Epithelial cell of umbilical artery (primary cell): ENCODE measurements around the gene DPF3. TPM values are rescaled to one million over a fixed set of nuclear protein-coding genes. Genes with fewer than 3 reads are reported as not detected.

Experiments
- total RNA-seq: library from RNA; depleted of rRNA; stranded (reverse); fragments of >200 nt; gene quantifications from 2 replicates; pipeline ENCODE4 v1.2.3, GENCODE V29; 2014

The DPF3 gene
- 2.3 and 3.3 TPM in 2 replicates for total RNA-seq

GRCh38 chr14:72893636-72894322 lies at the start of gene DPF3:
Gene DPF3, minus strand, starts transcription at chr14:72894101. Its CDS starts 13 bp downstream, at chr14:72894088.

GRCh38 chr14:72926292-72927028 lies 32.6 kb upstream of the DPF3 start, which contains the start of gene DCAF4:
Gene DCAF4, plus strand, starts transcription at chr14:72926464. Its CDS starts 11,515 bp downstream, at chr14:72937979.

Other genes with a start within 250 kb of the DPF3 start
- gene DCAF4, start 32.4 kb upstream of the DPF3 start, total RNA-seq = 8.8 and 15.0 TPM in 2 replicates
- 8.8 and 11.6 TPM in 2 replicates for gene ZFYVE1, start 133.0 kb upstream of the DPF3 start, total RNA-seq
- 24.7 and 31.5 TPM in 2 replicates for gene RBM25, start 164.4 kb upstream of the DPF3 start, total RNA-seq
- gene PSEN1, start 242.4 kb upstream of the DPF3 start, total RNA-seq = 34.1 and 57.3 TPM in 2 replicates